ENCODE measurements around the gene DNAJB8.

The DNAJB8 gene

DNA sequence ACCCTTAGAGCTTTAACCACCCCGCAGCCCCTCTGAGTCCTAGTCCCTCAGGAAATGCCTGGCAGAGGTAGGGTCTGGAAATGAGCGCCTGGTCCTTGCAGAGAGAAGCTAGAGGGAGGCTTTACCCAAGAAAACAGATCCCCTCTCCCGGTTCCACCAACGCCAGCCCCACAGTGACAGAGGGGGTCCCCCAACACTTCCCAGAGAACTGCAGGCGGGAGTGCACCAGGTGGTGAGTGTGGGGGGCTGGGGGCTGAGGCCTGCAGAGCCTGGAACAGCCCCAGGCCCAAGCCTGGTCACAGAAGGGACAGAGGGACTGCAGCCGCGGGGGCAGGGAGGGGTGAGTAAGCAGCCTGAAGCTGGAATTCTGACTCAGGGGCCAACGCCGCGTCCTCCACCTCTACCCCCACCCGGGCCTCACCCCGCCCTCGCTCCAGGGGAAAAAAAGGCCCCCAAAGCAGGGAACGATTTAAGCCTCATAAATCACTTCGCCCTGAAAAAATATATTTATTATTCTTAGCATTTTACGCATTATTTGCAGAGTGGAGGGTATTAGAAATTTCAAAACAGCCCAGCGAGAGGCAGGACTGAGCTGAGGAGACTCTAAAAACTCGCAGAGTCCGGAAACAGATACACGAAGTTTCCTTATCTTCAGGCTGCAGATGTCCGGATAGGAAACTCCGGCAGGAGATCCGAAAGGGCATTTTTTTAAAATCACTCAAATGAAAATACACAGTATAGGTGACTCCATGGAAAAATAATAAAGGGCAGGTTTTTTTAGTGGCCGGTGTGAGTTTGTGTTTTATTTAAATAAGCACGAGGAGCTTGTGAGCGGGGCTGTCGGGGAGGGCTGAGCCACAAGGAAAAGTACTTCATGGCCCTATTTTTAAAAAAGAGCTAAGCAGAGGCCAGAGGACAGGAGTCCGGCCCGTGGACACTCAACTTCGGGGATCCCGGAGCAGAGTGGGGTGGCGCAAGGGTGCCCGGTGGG, 16.3 kb upstream of the DNAJB8 start:
- no peak for DNase-seq (ENCODE audit: low spot score)

DNA sequence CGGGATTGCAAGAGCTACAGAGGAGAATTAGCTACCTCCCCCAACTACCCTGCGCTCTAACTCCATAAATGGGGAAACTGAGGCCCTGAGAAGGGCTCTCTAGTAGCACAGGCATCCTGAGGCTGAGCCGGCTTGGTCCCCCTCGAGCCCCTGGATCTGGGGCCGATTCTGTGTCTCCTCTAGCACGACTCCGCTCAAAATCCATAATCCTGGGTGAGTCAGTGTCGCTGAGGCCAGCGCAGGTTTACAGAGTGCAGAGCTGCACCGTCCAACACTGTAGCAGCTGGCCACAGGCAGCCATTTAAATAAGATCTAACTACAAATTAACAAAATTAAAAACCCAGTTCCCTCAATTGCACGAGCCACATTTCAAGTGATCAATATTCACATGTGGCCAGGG, 15.5 kb upstream of the DNAJB8 start:
- no peak for DNase-seq (ENCODE audit: low spot score)

DNA sequence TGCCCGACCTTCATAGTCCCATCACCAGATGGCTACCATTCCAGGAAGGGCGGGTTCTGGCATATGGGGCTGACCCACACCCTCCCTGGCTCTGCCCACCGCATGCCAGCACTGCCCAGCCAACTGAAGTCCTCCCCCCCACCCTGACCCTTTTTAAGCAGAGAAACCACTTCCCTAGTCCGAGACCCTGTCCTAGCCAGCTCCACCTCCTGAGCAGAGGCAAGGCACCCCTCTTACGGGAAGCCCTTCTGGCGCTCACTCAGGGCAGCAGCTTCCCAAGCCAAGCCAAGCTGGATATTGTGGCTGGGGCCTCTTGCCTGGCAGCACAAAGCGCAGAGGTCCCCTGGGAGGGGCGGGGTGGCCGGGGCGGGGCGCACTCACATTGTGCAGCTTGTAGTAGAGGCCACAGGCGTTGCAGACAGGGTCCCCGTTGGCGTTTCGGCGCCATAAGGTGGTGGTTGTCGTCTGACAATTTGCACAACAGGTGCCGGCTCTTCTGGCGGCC, 14.8 kb upstream of the DNAJB8 start:
- no peak for DNase-seq (ENCODE audit: low spot score)

DNA sequence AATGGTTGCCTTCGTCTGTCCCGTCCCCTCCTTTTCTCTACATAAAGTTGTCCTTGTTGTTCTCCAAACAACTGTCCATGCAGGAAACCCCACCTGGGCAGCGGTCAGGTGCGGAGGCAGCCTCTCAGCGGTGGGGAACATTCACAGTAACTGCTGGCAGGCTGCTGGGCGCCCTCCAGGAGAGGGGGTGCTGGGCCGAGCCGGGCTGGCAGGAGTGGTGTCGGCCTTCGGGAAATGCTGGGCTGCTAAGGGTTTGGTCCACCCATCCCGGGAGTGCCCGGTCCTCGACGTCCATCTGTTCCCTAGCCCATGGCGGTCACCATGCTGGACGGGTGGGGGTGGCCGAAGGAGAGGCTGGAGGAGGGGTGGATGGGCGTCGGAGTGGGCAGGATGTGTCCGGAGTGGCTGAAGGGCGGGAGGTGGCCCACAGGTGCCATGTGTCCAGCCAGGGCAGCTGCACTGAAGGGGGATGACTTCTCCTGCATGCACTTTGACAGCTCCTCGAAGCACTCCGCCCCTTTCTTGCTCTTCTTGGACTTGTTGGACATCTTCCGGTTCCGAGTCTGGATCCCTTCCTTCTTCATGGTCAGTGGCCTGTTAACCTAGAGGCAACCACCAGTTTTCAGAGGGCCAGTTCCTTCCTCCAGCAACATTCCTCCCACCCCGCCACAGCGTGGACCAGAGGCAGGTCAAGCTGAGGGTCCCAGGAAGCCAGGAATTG, 14.2 kb upstream of the DNAJB8 start:
- DNase-seq (ENCODE audit: low spot score): no peak

DNA sequence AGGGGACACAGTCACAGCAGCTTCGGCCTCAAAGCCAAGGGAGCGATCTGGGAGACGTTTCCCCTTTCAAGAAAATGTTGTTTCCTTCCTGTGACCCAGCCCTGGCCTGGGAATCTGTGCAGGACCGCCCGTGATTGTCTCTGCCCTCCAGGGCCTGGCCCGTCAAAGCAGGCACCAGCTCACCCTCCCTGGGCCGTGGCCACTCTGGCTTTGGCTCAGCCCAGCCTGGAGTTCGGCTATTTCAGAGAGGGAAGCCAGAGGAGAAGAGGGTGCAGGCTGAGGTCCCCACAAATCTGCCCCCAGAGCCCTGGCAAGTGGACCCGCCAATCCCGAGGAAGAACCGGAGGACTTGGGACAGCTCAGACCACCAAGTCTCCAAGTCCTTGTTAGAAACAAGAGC, 13.6 kb upstream of the DNAJB8 start:
- no peak for DNase-seq (ENCODE audit: low spot score)

DNA sequence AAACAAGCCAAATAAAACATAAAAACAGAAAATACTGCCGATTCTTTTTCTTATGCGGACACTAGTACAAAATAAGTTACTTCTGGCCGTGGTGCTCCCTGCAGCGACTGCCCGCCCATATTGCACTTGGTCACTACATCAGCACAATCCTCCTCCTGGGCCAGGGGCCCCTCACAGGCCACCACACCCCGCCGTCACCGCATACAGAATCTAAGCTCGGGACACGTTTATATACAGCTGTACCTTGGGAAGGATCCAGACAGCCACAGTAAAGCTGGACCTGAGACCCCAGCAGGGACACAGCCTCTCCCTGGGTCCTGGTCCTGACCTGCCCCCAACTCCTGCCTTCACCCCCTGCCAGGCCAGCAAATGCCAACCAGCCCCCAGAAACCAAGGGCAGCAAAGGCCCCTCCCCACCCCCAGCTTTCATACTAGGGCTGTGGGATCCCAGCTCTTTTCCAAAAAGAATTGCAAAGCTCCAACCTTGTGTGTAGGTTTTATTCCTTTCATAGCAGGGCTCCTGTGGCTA, 12.9 kb upstream of the DNAJB8 start:
- no peak for DNase-seq (ENCODE audit: low spot score)

DNA sequence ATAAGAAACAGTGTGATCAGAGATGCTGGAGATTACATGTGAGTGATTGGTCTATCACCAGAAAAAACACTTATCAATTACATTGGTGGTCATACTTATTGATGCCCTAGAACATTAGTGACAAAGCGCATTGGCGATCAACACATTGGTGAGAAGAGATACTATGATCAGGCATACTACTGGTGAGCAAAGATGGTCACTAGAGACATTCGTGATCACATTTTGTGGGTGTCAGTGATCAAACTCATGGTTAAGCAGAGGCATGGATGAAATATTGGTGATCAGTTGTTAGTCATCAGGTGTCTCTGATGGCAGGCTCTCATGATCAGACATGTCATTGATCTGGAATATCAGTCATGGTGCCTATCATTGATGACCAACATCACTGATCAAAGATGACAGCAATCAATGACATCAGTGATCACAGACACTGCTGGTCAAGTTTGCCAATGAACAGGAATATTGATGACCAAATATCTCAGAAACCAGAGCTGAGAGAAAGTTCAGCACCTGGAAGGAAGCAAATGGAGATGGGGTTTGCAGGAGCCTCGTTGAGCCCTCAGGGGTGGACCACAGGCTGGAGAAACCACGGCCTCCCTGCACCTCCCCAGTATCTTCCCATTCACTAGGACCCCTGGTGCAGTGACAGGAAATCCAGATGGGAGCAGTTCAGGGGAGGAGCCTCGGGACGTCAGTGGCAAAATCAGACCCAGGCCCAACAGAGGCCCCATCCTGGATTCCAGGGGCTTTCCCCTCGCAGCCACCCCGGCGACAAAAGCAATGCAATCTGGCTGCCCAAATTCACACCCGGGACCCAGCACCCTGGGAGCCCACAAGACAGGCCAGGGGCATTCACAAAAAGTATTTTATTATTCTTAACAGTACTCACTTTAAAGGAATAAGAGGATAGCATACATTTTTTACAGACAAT, 12.2 kb upstream of the DNAJB8 start:
- DNase-seq (ENCODE audit: low spot score): no peak

DNA sequence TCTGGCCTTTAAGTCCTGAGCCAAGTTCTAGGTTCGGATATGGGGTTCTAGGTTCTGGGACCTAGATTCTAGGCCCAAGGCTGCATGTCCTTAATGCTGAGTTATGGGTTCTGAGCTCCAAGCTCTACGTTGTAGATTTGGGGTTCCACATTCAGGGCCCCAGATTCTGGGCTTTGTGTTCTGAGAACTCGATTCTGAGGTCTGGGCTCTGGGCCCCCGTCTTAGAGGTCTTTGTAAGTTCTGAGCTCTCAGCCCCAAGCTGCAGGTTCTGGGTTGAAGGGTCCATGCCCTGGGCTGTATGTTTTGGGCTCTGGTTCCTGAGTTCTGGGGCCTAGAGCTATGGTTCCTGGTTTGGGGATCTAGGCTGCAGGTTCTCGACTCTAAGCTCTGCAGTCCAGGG, 10.0 kb upstream of the DNAJB8 start:
- DNase-seq (ENCODE audit: low spot score): no peak

DNA sequence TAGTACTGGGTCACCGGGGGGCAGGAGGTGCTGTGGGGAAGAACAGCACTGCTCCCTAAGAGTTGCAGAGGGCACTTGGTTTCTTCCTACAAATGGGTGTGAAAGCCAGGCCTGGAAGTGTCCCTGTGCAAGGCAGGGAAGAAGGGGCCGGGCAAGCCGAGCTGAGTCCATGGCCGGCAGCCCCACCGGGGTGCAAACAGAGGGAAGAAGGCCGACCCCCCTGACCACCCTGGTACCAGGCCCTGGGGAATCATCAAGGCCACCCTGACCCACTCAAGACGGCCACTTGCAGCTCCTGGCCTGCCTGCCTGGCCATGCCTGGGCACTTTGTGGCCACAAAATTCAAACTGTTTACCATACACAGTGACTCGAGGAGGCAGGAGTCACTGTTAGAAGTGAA, 8.7 kb upstream of the DNAJB8 start:
- DNase-seq (ENCODE audit: low spot score): no peak

DNA sequence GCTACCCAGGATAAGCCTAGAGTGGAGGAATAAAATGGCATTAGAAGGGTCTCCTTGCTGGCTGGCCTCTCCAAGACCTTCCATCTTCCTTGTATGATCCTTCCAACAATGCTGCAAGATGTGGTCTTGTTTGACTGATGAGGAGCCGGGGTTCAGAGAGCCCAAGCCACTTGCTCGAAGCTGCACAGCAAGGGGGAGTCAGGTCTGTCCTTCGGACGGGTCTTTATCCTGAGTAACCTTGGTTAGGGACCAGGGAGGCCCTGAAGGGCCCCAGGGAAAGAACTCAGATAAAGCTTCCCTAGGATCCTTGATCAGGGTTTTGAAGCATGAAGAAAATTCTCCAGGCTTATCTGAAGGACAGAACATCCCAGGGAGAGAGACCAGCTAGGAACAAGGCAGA, 7.0 kb upstream of the DNAJB8 start:
- DNase-seq (ENCODE audit: low spot score): no peak

DNA sequence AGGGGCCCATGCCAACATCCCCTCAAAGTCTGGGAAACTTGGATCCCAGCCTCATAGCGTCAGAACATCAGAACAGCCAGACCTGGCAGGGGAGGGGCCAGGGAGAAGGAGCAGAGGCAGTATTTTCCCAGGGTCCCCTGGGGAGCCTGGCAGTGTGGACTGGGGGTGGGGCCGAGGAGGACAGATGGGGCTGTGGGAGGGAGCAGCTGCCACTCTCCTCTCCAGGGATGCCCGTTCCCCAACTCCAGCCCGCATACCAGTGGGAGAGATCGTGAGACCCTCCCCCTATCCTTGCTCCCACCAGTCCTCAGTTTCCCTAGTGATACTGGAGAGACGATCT, 6.5 kb upstream of the DNAJB8 start:
- DNase-seq (ENCODE audit: low spot score): no peak

DNA sequence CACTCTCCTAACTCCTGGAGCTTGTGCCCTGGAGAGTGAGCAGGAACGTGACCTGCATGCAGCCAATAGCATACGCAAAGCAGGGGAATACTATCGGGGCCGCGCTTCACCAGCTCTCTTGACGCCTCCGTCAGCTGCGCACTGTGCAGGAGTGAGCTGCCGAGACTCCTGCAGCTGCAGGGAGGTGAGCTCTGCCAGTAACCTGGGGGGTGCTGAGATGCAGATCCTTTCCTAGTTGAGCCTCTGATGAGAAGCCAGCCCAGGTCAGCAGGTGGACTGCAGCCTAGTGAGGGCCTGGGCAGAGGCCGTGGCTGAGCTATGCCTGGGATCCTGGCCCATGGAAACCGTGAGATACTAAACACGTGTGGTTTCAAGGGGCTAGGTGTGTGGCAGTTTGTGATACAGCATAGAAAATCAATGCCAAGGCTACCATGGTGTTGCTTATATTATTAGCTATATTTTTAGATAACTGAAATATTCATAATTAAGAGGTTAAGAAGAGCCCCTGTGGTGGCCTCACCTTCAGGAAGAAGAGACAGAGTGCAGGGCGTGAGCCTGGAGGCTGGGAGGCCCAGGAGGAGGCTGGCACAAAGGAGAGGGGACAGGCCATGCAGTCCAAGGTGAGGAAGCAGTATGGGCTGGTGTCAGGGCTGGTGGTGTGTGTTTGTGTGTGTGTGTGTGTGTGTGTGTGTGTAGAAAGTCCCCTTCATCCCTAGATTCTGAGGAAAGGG, 5.9 kb upstream of the DNAJB8 start:
- DNase-seq (ENCODE audit: low spot score): no peak

DNA sequence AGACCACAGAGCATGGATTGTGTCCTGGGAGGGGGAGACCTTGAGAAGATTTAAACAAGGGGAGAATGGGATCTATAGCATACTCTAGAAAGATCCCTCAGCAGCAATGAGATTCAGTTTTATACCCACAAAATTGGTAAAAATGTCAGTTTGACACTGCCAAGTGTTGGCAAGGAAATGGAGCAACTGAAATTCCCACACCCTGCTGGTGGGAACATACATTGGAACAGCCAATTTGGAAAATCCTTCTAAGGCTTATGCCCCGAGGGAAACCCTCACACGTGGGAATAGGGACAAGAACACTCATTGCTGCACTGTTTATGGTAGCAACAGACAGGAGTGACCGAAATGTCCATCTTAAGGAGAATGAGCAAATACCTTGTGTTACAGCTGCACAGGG, 5.0 kb upstream of the DNAJB8 start:
- DNase-seq (ENCODE audit: low spot score): no peak

DNA sequence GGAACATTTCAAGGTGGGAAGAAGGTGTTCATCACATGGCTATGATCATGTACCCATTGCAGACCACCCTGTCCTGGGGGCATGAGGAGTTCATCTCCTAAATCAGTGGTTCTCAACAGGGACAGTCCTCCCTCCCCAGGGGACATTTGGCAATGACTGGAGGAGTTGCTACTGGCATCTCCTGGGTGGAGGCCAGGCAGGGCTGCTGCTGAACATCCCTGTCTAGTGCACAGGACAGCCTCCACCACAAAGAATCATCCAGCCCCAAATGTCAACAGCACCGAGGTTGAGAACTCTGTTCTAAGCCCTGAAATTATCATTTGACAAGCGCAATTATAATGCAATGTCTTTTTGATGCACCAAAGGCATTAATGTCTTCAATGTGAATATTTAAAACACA, 4.4 kb upstream of the DNAJB8 start:
- no peak for DNase-seq (ENCODE audit: low spot score)

DNA sequence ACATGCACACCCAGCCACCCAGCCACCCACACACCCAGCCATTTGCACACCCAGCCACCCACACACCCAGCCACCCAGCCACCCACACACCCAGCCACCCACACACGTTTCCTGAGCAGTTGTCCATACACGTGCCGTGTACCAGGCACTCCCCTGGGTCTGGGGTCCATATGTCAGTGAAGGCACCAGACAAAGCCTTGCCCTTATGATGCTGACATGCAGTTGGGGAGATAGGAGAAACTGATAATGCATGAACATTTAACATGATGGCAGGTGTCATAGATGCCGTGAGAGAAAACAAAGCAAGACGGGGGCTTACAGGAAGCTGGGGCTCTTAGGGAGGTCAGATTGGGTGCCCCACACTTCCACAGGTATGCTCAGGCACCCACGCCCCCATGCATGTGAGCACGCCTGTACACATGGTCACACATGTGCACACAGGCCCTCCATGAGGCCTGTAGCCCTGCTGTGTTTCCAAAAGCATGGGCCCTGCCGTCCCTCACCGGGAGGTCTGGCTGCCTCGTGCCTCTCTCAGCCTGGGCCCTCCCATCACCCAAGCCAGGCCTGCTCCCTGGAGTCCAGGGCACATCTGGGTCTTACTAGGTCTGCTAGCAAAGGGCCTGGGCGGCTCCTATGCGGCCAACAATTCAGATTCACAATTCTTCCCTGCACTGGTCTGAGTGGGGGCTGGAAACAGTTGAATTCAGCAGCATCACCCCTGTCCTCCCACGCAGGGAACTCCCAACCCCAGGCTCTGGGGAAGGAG, 3.6 kb upstream of the DNAJB8 start:
- no peak for DNase-seq (ENCODE audit: low spot score)

DNA sequence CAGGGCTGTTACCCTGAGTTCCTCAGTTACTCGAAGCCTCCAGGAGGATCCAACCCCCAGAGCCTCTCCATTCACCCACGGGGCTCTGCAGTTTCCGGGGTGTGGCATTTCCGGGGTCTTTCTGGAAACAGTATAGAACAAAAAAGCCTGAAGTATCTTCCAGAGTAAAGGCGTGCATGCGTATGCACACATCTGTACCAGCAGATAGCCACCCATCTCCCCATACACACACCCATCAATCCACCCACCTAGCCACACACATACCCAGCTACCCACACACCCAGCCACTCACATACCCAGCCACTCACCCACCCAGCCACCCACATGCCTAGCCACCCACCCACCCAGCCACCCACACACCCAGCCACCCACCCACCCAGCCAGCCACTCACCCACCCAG, 2.9 kb upstream of the DNAJB8 start:
- no peak for DNase-seq (ENCODE audit: low spot score)

DNA sequence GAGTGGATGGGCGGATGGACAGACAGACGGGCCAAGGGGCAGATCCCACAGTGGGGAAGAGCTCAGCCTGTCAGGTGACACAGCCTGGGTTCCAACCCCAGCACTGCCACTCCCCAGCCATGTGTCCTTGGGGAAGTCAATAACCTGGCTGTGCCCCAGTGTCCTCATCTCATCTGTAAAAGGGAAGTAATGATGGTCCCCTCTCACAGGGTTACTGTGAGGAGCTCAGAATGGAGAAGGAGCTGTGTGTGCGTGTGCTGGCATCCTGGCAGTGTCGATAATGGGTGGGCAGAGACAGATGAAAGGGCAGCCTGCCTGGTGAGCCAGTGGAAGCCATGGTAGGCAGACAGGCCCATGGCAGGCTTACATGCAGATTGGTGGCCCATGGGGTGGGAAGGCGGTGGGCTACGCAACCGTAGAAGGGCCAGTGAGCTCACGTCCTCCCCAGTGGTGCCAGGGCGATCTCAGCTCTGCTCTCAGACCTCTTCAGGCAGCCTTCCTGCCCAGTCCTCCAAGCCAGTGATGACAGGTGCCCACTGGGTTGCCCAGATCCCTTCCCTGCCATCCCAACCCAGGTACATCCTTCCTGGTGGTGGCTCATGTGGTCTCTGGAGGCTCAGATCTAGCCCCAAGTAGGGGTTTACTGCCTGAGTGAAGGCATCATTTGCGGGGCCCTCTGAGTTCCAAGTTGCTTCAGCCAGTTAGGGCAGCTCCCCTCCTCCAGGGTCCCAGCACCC, 2.3 kb upstream of the DNAJB8 start:
- no peak for DNase-seq (ENCODE audit: low spot score)

DNA sequence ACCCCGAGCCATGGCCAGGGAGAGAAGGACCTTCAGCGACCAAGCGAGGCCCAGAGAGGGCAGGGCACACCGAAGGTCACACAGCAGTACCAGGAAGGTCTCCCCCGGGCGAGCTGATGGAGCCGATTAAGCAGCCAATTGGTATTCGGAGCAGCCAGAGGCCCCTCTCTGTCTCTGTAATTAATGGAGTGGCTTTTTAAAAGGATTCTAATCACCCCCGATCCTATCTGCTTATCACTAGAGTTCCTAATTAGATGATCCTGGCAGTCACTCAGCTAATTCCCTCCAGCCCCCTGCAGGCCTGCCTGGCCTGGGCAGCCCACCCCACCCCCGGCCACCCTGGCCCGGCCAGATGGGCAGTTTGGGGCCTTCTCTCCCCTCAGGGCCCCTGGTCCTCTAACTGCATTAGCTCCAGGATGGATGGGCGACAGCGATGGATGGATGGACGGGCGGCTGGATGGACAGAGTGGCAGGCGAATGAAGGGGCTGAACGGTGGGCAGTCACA, 1.6 kb upstream of the DNAJB8 start:
- DNase-seq (ENCODE audit: low spot score): no peak

DNA sequence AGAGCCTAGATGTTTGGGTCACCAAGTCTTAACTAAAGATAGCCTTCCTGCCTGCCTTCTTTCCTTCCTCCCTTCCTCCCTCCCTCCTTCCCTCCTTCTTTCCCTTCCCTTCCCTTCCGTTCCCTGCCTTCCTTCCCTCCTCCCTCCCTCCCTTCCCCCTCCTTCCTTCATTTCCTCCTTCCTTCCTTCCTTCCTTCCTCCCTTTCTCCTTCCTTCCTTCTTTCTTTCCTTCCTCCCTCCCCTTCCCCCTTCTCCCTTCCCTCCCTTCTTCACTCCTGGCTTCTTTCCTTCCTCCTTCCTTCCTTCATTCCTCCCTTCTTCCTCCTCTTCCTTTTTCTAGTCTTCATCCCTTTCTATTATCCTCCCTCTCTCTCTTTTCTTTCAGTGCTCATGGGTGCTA, 2.0 kb downstream of the DNAJB8 start:
- no peak for DNase-seq (ENCODE audit: low spot score)

DNA sequence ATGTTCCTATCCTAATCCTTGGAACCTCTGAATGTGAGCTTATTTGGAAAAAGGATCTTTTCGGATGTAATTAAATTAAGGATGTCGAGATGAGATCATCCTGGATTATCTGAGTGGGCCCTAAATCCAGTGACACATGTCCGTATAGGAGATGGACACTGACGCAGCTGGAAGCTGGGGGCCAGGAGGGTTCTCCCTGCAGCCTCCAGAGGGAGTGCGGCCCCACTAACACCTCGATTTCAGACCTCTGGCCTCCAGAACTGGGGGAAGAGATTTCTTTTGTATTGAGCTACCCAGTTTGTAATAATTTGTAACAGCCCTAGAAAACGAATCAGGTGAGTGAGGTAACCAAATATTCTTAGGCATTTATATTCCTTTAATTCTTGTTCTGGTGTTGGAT, 2.5 kb downstream of the DNAJB8 start:
- no peak for DNase-seq (ENCODE audit: low spot score)
